GM12875 (cell line): ENCODE measurements around the gene ZNF485.

Source experiments
- H3K4me3 ChIP-seq: one replicate; pipeline ENCODE4 v1.5.1; 2011; ENCODE audit warnings: low read depth, low read length, control low read depth
- CTCF ChIP-seq: IDR thresholded peaks from 2 replicates; pipeline ENCODE4 v1.5.1; 2011; ENCODE audit warnings: low read depth, mild to moderate bottlenecking, control low read depth, inconsistent platforms, low read length, moderate library complexity, borderline replicate concordance; ENCODE audit not compliant: insufficient read depth

Gene ZNF485

GRCh38 chr10:43607199-43607573 is 948 bp downstream of the ZNF485 start:
- peak overlapping the region; percentile 86 for H3K4me3 ChIP-seq
- TF ChIP-seq CTCF = no peak

GRCh38 chr10:43610636-43611035 is 4.4 kb downstream of the ZNF485 start:
- H3K4me3 ChIP-seq = no peak overlapping the region
- no peak for TF ChIP-seq CTCF

GRCh38 chr10:43616697-43617370 is 10.6 kb downstream of the ZNF485 start:
- TF ChIP-seq CTCF = no peak
- no peak overlapping the region for H3K4me3 ChIP-seq

GRCh38 chr10:43619368-43619767 is 13.1 kb downstream of the ZNF485 start:
- H3K4me3 ChIP-seq = no peak overlapping the region
- TF ChIP-seq CTCF = no peak

- H3K4me3 ChIP-seq = no peak overlapping the region
- no peak for TF ChIP-seq CTCF
These were observed 15.8 kb downstream of the ZNF485 start for GRCh38 chr10:43622038-43622437.

GRCh38 chr10:43623351-43623750 is 17.1 kb downstream of the ZNF485 start:
- no peak overlapping the region for H3K4me3 ChIP-seq
- no peak for TF ChIP-seq CTCF

- no peak for TF ChIP-seq CTCF
- no peak overlapping the region for H3K4me3 ChIP-seq
These were observed 21.7 kb downstream of the ZNF485 start for GRCh38 chr10:43627942-43628341.
